Activated B cell treated with CpG ODN at 0.5 μM for 24 hours (primary cell): ENCODE measurements around the gene CDYL. TPM values are rescaled to one million over a fixed set of nuclear protein-coding genes. Genes with fewer than 3 reads are reported as not detected.

Experiments used
- ATAC-seq: fragments of 200-7000 bp; cut with Tn5 transposase; one replicate; pipeline ENCODE4 v1.10.0; 2021; ENCODE audit warnings: low read depth, mild to moderate bottlenecking, moderate library complexity
- CTCF ChIA-PET: fragments of 350-600 bp; sonication (Branson Sonifier 250); formaldehyde crosslinking; loops from one replicate; lab custom pipeline; 2021; ENCODE audit warnings: antibody characterized with exemption; lab: Charles Lee
- POLR2A ChIA-PET: fragments of 350-600 bp; sonication (Branson Sonifier 250); formaldehyde crosslinking; loops from one replicate; lab custom pipeline; 2021; ENCODE audit warnings: antibody characterized with exemption; lab: Charles Lee
- DNase-seq: peaks from one replicate; pipeline ENCODE4 v3.0.0; 2022
- H3K27ac Mint-ChIP-seq: one replicate; pipeline ENCODE4 v1.8.0; 2020; ENCODE audit warnings: mixed read lengths
- H3K27me3 Mint-ChIP-seq: one replicate; pipeline ENCODE4 v1.8.0; 2021; ENCODE audit warnings: mixed read lengths
- H3K36me3 Mint-ChIP-seq: one replicate; pipeline ENCODE4 v1.8.0; 2021; ENCODE audit warnings: low read depth, mixed read lengths
- H3K4me1 Mint-ChIP-seq: one replicate; pipeline ENCODE4 v1.8.0; 2021; ENCODE audit warnings: mixed read lengths
- H3K4me3 Mint-ChIP-seq: one replicate; pipeline ENCODE4 v1.8.0; 2020; ENCODE audit warnings: mild to moderate bottlenecking, mixed read lengths
- H3K9me3 Mint-ChIP-seq: one replicate; pipeline ENCODE4 v1.8.0; 2020; ENCODE audit warnings: mixed read lengths
- intact Hi-C: fragments of 100-400 bp; cut with micrococcal nuclease; formaldehyde crosslinking; loops from one replicate; pipeline ENCODE4 v1.15.1; 2024
- total RNA-seq: library from RNA; stranded (reverse); gene quantifications from 2 replicates; pipeline ENCODE4 v1.2.3, GENCODE V29; 2022
- TF ChIP-seq, protein P1 (sequence below): fragments of 200-600 bp; IDR thresholded peaks from one replicate; pipeline ENCODE4 v1.8.0; 2022; ENCODE audit warnings: antibody characterized with exemption, mild to moderate bottlenecking

CDYL gene
- total RNA-seq, 1 donor from 2014 or later: 47.5 TPM

GRCh38 chr6:4947716-4948115 lies 171.5 kb downstream of the CDYL start:
- Mint-ChIP-seq H3K4me3 (no peak overlapping the region), H3K36me3 (peaks cover 88% of the 10 kb centered on the region), H3K27ac (no peak overlapping the region), H3K4me1 (no peaks in the 10 kb centered on the region), H3K9me3 (no peaks in the 10 kb centered on the region), H3K27me3 (no peaks in the 10 kb centered on the region)
- TF ChIP-seq, protein P1, sequence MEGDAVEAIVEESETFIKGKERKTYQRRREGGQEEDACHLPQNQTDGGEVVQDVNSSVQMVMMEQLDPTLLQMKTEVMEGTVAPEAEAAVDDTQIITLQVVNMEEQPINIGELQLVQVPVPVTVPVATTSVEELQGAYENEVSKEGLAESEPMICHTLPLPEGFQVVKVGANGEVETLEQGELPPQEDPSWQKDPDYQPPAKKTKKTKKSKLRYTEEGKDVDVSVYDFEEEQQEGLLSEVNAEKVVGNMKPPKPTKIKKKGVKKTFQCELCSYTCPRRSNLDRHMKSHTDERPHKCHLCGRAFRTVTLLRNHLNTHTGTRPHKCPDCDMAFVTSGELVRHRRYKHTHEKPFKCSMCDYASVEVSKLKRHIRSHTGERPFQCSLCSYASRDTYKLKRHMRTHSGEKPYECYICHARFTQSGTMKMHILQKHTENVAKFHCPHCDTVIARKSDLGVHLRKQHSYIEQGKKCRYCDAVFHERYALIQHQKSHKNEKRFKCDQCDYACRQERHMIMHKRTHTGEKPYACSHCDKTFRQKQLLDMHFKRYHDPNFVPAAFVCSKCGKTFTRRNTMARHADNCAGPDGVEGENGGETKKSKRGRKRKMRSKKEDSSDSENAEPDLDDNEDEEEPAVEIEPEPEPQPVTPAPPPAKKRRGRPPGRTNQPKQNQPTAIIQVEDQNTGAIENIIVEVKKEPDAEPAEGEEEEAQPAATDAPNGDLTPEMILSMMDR: no peak
- no peak for DNase-seq
- no peak for ATAC-seq
- CTCF ChIA-PET: interaction anchor here (1.1 kb wide), 1 partner anchor 83 kb away, joined by 3 read pairs; no protein-coding TSS in a partner anchor
- POLR2A ChIA-PET: no interaction called here
- intact Hi-C loops: no loop called here

DNA sequence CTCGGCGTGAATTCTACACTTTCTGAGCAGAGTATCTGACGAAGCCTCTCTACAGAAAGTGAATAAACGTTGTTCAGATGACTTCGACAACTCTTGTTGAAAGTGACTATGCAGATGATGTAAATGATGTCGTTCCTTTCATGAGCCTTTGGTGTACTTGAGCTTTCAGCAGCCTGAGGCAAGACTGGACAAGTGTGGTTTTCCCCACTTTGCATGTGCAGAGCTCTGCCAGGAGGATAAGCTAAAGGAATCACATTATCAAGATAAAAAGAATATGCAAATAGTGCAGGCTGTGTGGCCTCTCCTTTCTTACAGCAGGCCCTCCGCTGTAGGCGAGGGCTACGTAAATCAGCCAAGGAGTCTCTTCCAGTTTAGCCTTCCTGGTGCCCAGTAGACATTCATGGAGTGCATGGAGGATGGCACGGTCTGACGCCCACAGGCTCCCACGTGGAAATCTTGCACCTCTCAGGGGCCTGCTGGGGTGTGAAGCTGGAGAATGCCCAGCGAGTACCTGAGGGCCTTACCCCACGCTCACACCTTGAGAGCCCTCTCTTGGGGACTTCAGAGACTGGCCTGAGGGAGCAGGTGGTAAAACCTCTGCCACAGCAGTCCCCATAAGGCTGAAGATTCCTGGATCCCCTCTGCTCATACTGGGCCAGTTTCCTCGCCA lies 172.7 kb downstream of the CDYL start:
- POLR2A ChIA-PET: no interaction called here
- no peaks in the 10 kb centered on the region for H3K27me3 Mint-ChIP-seq
- no peak for DNase-seq
- intact Hi-C loops: no loop called here
- H3K4me1 Mint-ChIP-seq: no peaks in the 10 kb centered on the region
- CTCF ChIA-PET: no interaction called here
- no peak for ATAC-seq
- H3K4me3 Mint-ChIP-seq: no peak overlapping the region
- TF ChIP-seq, protein P1: no peak
- H3K27ac Mint-ChIP-seq: no peak overlapping the region
- H3K9me3 Mint-ChIP-seq: no peaks in the 10 kb centered on the region
- peaks cover 87% of the 10 kb centered on the region for H3K36me3 Mint-ChIP-seq

GRCh38 chr6:4950076-4950475 lies 173.9 kb downstream of the CDYL start:
- H3K27ac Mint-ChIP-seq: no peak overlapping the region
- POLR2A ChIA-PET: interaction anchor here (0.6 kb wide), 1 partner anchor 353 kb away, joined by 3 read pairs; no protein-coding TSS in a partner anchor
- no peaks in the 10 kb centered on the region for H3K9me3 Mint-ChIP-seq
- H3K4me3 Mint-ChIP-seq: no peak overlapping the region
- ATAC-seq (no peak), DNase-seq (no peak)
- no peaks in the 10 kb centered on the region for H3K27me3 Mint-ChIP-seq
- no peaks in the 10 kb centered on the region for H3K4me1 Mint-ChIP-seq
- TF ChIP-seq, protein P1: no peak
- intact Hi-C loops: no loop called here
- CTCF ChIA-PET: no interaction called here
- peaks cover 84% of the 10 kb centered on the region for H3K36me3 Mint-ChIP-seq

GRCh38 chr6:4950836-4951533 lies 174.8 kb downstream of the CDYL start:
- intact Hi-C loops: no loop called here
- TF ChIP-seq, protein P1: no peak
- DNase-seq (no peak), ATAC-seq (no peak)
- Mint-ChIP-seq H3K27ac (no peak overlapping the region), H3K9me3 (no peaks in the 10 kb centered on the region), H3K27me3 (no peaks in the 10 kb centered on the region), H3K36me3 (peaks cover 84% of the 10 kb centered on the region), H3K4me1 (no peaks in the 10 kb centered on the region), H3K4me3 (no peak overlapping the region)
- ChIA-PET CTCF (no interaction called here), POLR2A (no interaction called here)

GRCh38 chr6:4953440-4953839 lies 177.2 kb downstream of the CDYL start:
- POLR2A ChIA-PET: no interaction called here
- Mint-ChIP-seq H3K9me3 (no peaks in the 10 kb centered on the region), H3K36me3 (peaks cover 70% of the 10 kb centered on the region), H3K27me3 (no peaks in the 10 kb centered on the region), H3K4me3 (no peak overlapping the region), H3K4me1 (no peaks in the 10 kb centered on the region), H3K27ac (no peak overlapping the region)
- CTCF ChIA-PET: no interaction called here
- intact Hi-C loops: no loop called here
- DNase-seq (no peak), ATAC-seq (no peak)
- TF ChIP-seq, protein P1: no peak
